GM23248 (cell line): ENCODE data around the gene DSE. TPM values are rescaled to one million over a fixed set of nuclear protein-coding genes. Genes with fewer than 3 reads are reported as not detected.

Source experiments
- DNase-seq: peaks from one replicate; pipeline ENCODE4 v3.0.0-alpha.2; 2015
- H2AFZ ChIP-seq: fragments of 200-600 bp; sonication (generic); 2 replicates; pipeline ENCODE4 v1.6.1; 2016; ENCODE audit warnings: antibody characterized with exemption
- H3F3A ChIP-seq: fragments of 200-600 bp; sonication (generic); 2 replicates; pipeline ENCODE4 v1.6.1; 2016; ENCODE audit warnings: mild to moderate bottlenecking, antibody characterized with exemption, mixed run types; ENCODE audit not compliant: insufficient read depth
- H3K27ac ChIP-seq: fragments of 200-600 bp; sonication (generic); 2 replicates; pipeline ENCODE4 v1.5.1; 2016; ENCODE audit warnings: mild to moderate bottlenecking
- H3K27me3 ChIP-seq: fragments of 200-600 bp; sonication (generic); replicated peaks from 2 replicates; pipeline ENCODE4 v1.6.1; 2016; ENCODE audit warnings: mild to moderate bottlenecking; ENCODE audit not compliant: insufficient read depth
- H3K36me3 ChIP-seq: fragments of 200-600 bp; sonication (generic); 2 replicates; pipeline ENCODE4 v1.6.1; 2016; ENCODE audit warnings: low read depth, mild to moderate bottlenecking
- H3K4me1 ChIP-seq: fragments of 200-600 bp; sonication (generic); 2 replicates; pipeline ENCODE4 v1.6.1; 2016; ENCODE audit warnings: mild to moderate bottlenecking; ENCODE audit not compliant: insufficient read depth
- H3K4me2 ChIP-seq: fragments of 200-600 bp; sonication (generic); one replicate; pipeline ENCODE4 v1.6.1; 2016; ENCODE audit warnings: mild to moderate bottlenecking; ENCODE audit not compliant: unreplicated experiment
- H3K4me3 ChIP-seq: fragments of 200-600 bp; sonication (generic); 2 replicates; pipeline ENCODE4 v1.5.1; 2016; ENCODE audit warnings: mild to moderate bottlenecking
- H3K79me2 ChIP-seq: fragments of 200-600 bp; sonication (generic); 2 replicates; pipeline ENCODE4 v1.6.1; 2016; ENCODE audit warnings: mild to moderate bottlenecking; ENCODE audit not compliant: insufficient read depth
- H3K9ac ChIP-seq: fragments of 200-600 bp; sonication (generic); 2 replicates; pipeline ENCODE4 v1.6.1; 2016; ENCODE audit warnings: mild to moderate bottlenecking
- H3K9me2 ChIP-seq: fragments of 200-600 bp; sonication (generic); 2 replicates; pipeline ENCODE4 v1.6.1; 2016; ENCODE audit warnings: mixed run types, mild to moderate bottlenecking, moderate library complexity; ENCODE audit not compliant: insufficient read depth
- H3K9me3 ChIP-seq: fragments of 200-600 bp; sonication (generic); one replicate; pipeline ENCODE4 v1.6.1; 2017; ENCODE audit warnings: low read depth
- H4K20me1 ChIP-seq: fragments of 200-600 bp; sonication (generic); 2 replicates; pipeline ENCODE4 v1.6.0; 2016; ENCODE audit not compliant: insufficient read depth
- EZH2 ChIP-seq: fragments of 200-600 bp; sonication (generic); IDR thresholded peaks from 2 replicates; pipeline ENCODE4 v1.6.1; 2018; ENCODE audit warnings: antibody characterized with exemption, mild to moderate bottlenecking; ENCODE audit not compliant: insufficient read depth, poor library complexity, severe bottlenecking
- EZH2phosphoT487 ChIP-seq: fragments of 200-600 bp; sonication (generic); IDR thresholded peaks from 2 replicates; pipeline ENCODE4 v1.6.1; 2018; ENCODE audit warnings: antibody characterized with exemption, moderate library complexity, mild to moderate bottlenecking, low read depth; ENCODE audit not compliant: insufficient read depth
- WGBS, 2 experiments: methylation state at CpG; one replicate each; pipeline ENCODE4 v1.1.6; 2015 to 2017; ENCODE audit warnings: low lambda C conversion rate in 2 of 2, low coverage in 1 of 2; ENCODE audit errors: missing lambda C conversion rate in 2 of 2; 5-methylcytosine and 5-hydroxymethylcytosine counted together
- in situ Hi-C: fragments of 300-500 bp; cut with MboI; formaldehyde crosslinking; loops from 2 replicates; pipeline ENCODE4 v1.15.0; 2020
- polyA plus RNA-seq: library from polyadenylated mRNA; unstranded; fragments of >200 nt; fragmentation: Nextera tagmentation; extraction: Ambion mirVana; gene quantifications from 2 replicates; pipeline ENCODE4 v1.2.1, GENCODE V29; 2016
- total RNA-seq: library from RNA; depleted of rRNA; stranded (reverse); fragments of >200 nt; shearing (Covaris generic); gene quantifications from 2 replicates; pipeline ENCODE4 v1.2.3, GENCODE V29; 2014

DSE gene
- total and polyA plus RNA-seq, 2 experiments from 2014 or later = 42.7 to 83.9 TPM

GRCh38 chr6:116467096-116467495, 96.3 kb downstream of the DSE start:
- 94 to 100% methylated on average over 1 of the region's 1 CpG for WGBS, 2 experiments

GRCh38 chr6:116467514-116467913, 96.8 kb downstream of the DSE start:
- in situ Hi-C loops = no loop called here
- Histone ChIP-seq H3K4me1 (no peaks in the 10 kb centered on the region), H3K9me3 (no peaks in the 10 kb centered on the region), H3F3A (no peaks in the 10 kb centered on the region), H3K4me3 (no peak overlapping the region), H3K27me3 (peaks cover 7% of the 10 kb centered on the region; the same call in 1 of the 2 replicates), H3K79me2 (no peaks in the 10 kb centered on the region), H3K9ac (no peak overlapping the region), H3K27ac (no peak overlapping the region), H3K36me3 (no peaks in the 10 kb centered on the region), H2AFZ (no peak overlapping the region), H3K9me2 (no peaks in the 10 kb centered on the region), H4K20me1 (no peaks in the 10 kb centered on the region), H3K4me2 (no peak overlapping the region)
- TF ChIP-seq EZH2 = no peak
- DNase-seq = no peak

More at GRCh38 chr6:116467096-116467495, 96.3 kb downstream of the DSE start:
- H3K27me3 ChIP-seq = peaks cover 10% of the 10 kb centered on the region; the same call in 1 of the 2 replicates
- no peaks in the 10 kb centered on the region for H3F3A ChIP-seq
- H3K27ac ChIP-seq = no peak overlapping the region
- no peaks in the 10 kb centered on the region for H4K20me1 ChIP-seq
- H3K9me3 ChIP-seq = no peaks in the 10 kb centered on the region
- H3K9me2 ChIP-seq = no peaks in the 10 kb centered on the region
- no peak overlapping the region for H2AFZ ChIP-seq
- TF ChIP-seq EZH2phosphoT487 (no peak), EZH2 (no peak)
- H3K4me1 ChIP-seq = no peaks in the 10 kb centered on the region
- no peak for DNase-seq
- H3K36me3 ChIP-seq = no peaks in the 10 kb centered on the region
- no peak overlapping the region for H3K4me2 ChIP-seq
- in situ Hi-C loops = no loop called here
- H3K4me3 ChIP-seq = no peak overlapping the region
- no peak overlapping the region for H3K9ac ChIP-seq
- no peaks in the 10 kb centered on the region for H3K79me2 ChIP-seq

- no peak for DNase-seq
- WGBS, 2 experiments = 4 to 19% methylated on average over 1 of the region's 1 CpG
Measured at GRCh38 chr6:116468293-116468692, 97.5 kb downstream of the DSE start.

GRCh38 chr6:116471531-116471930, 100.8 kb downstream of the DSE start:
- H3K9me2 ChIP-seq = no peaks in the 10 kb centered on the region
- WGBS, 2 experiments = 90 to 100% methylated on average over 1 of the region's 1 CpG
- no peak for TF ChIP-seq EZH2
- TF ChIP-seq EZH2phosphoT487 = no peak
- H3K4me2 ChIP-seq = no peak overlapping the region
- H3K79me2 ChIP-seq = no peaks in the 10 kb centered on the region
- no peak for DNase-seq
- H2AFZ ChIP-seq = no peak overlapping the region
- no peak overlapping the region for H3K27ac ChIP-seq
- H3K9me3 ChIP-seq = no peaks in the 10 kb centered on the region
- H3K9ac ChIP-seq = no peak overlapping the region
- no peak overlapping the region for H3K4me3 ChIP-seq
- in situ Hi-C loops = no loop called here
- no peaks in the 10 kb centered on the region for H3F3A ChIP-seq
- no peaks in the 10 kb centered on the region for H4K20me1 ChIP-seq
- H3K27me3 ChIP-seq = no peaks in the 10 kb centered on the region
- H3K4me1 ChIP-seq = no peaks in the 10 kb centered on the region
- no peaks in the 10 kb centered on the region for H3K36me3 ChIP-seq

More at GRCh38 chr6:116468293-116468692, 97.5 kb downstream of the DSE start:
- H3K79me2 ChIP-seq = no peaks in the 10 kb centered on the region
- TF ChIP-seq EZH2phosphoT487 (no peak), EZH2 (no peak)
- no peaks in the 10 kb centered on the region for H4K20me1 ChIP-seq
- H3K4me1 ChIP-seq = no peaks in the 10 kb centered on the region
- H3K9me3 ChIP-seq = no peaks in the 10 kb centered on the region
- no peak overlapping the region for H2AFZ ChIP-seq
- no peak overlapping the region for H3K27ac ChIP-seq
- in situ Hi-C loops = no loop called here
- no peak overlapping the region for H3K9ac ChIP-seq
- no peak overlapping the region for H3K4me3 ChIP-seq
- no peaks in the 10 kb centered on the region for H3K36me3 ChIP-seq
- no peaks in the 10 kb centered on the region for H3F3A ChIP-seq
- no peaks in the 10 kb centered on the region for H3K9me2 ChIP-seq
- no peak overlapping the region for H3K4me2 ChIP-seq
- no peaks in the 10 kb centered on the region; the same call in 1 of the 2 replicates for H3K27me3 ChIP-seq

- H3K27ac ChIP-seq = no peak overlapping the region
- TF ChIP-seq EZH2 (no peak), EZH2phosphoT487 (no peak)
- H3K9me3 ChIP-seq = no peaks in the 10 kb centered on the region
- H3K4me1 ChIP-seq = no peaks in the 10 kb centered on the region
- DNase-seq = no peak
- no peak overlapping the region for H3K4me2 ChIP-seq
- in situ Hi-C loops = no loop called here
- no peak overlapping the region for H3K4me3 ChIP-seq
- no peaks in the 10 kb centered on the region for H3K36me3 ChIP-seq
- no peaks in the 10 kb centered on the region for H3K79me2 ChIP-seq
- H3K9me2 ChIP-seq = no peaks in the 10 kb centered on the region
- 47 to 61% methylated on average over 3 of the region's 3 CpGs for WGBS, 2 experiments
- no peaks in the 10 kb centered on the region for H3F3A ChIP-seq
- no peak overlapping the region; the same call in 1 of the 2 replicates for H2AFZ ChIP-seq
- H4K20me1 ChIP-seq = no peaks in the 10 kb centered on the region
- no peak overlapping the region for H3K9ac ChIP-seq
- H3K27me3 ChIP-seq = no peaks in the 10 kb centered on the region
Measured at GRCh38 chr6:116472706-116473105, 102.0 kb downstream of the DSE start.
